ENCODE measurements around the gene PLPP6.

PLPP6 gene

GRCh38 chr9:4640027-4640426, 22.1 kb upstream of the PLPP6 start:
- H3K9me3 ChIP-seq (replicated peaks in 1 of 2; ENCODE audit: control insufficient read depth in 2 of 2, insufficient read depth in 1 of 2, low read depth in 1 of 2, low read length in 2 of 2), result no peaks in the 10 kb centered on the region
- no peak overlapping the region for H3K4me3 ChIP-seq (ENCODE audit: low read length in 2 of 2)
- no peak overlapping the region for H2BK12ac ChIP-seq (ENCODE audit: low read length)
- no peak for DNase-seq (ENCODE audit: low spot score)
- no CpG with 5 or more reads among the region's 2 CpGs for WGBS, 2 donors (ENCODE audit: extremely low coverage in 2 of 2, insufficient read length in 2 of 2, insufficient replicate concordance in 1 of 2)
- no peak overlapping the region for H3K4me2 ChIP-seq (ENCODE audit: insufficient read depth, low read length, poor library complexity, severe bottlenecking)
- H2AK5ac ChIP-seq (ENCODE audit: low read depth, low read length), result no peak overlapping the region
- H2BK120ac ChIP-seq (ENCODE audit: low read depth, low read length), result no peak overlapping the region
- H3K79me1 ChIP-seq (ENCODE audit: low read depth, low read length), result no peaks in the 10 kb centered on the region
- no peak overlapping the region for H2AFZ ChIP-seq (ENCODE audit: low read length)
- no peaks in the 10 kb centered on the region for H3K36me3 ChIP-seq (replicated peaks in 1 of 2; ENCODE audit: control insufficient read depth in 2 of 2, insufficient read depth in 2 of 2, low read length in 2 of 2)
- no peak overlapping the region for H2BK5ac ChIP-seq (ENCODE audit: low read length)
- no peaks in the 10 kb centered on the region for H3K4me1 ChIP-seq (ENCODE audit: control insufficient read depth in 2 of 2, insufficient read depth in 1 of 2, low read depth in 1 of 2, low read length in 2 of 2)
- no peak overlapping the region for H3K14ac ChIP-seq (ENCODE audit: low read length)
- H3K27me3 ChIP-seq (ENCODE audit: control insufficient read depth in 3 of 3, insufficient read depth in 3 of 3, low read depth in 1 of 3, low read length in 3 of 3), result no peaks in the 10 kb centered on the region
- no peak overlapping the region for H3K27ac ChIP-seq (replicated peaks; ENCODE audit: low read length)
- no peak overlapping the region for H2BK15ac ChIP-seq (ENCODE audit: low read length)
- no peak overlapping the region for H4K91ac ChIP-seq (ENCODE audit: low read depth, low read length, poor library complexity)
- no peak overlapping the region for H3K4ac ChIP-seq (ENCODE audit: low read length)
- H4K8ac ChIP-seq (ENCODE audit: low read depth, low read length), result no peak overlapping the region
- no peak overlapping the region for H3K18ac ChIP-seq (ENCODE audit: low read length)
- H3K9ac ChIP-seq (ENCODE audit: low read depth, low read length, poor library complexity), result no peak overlapping the region
- no peak overlapping the region for H3K23ac ChIP-seq (ENCODE audit: low read depth, low read length, poor library complexity)

- no CpG with 5 or more reads among the region's 2 CpGs for WGBS, 2 donors (ENCODE audit: extremely low coverage in 2 of 2, insufficient read length in 2 of 2, insufficient replicate concordance in 1 of 2)
- no peaks in the 10 kb centered on the region for H3K36me3 ChIP-seq (replicated peaks in 1 of 2; ENCODE audit: control insufficient read depth in 2 of 2, insufficient read depth in 2 of 2, low read length in 2 of 2)
- no peak overlapping the region for H2BK120ac ChIP-seq (ENCODE audit: low read depth, low read length)
- no peak overlapping the region for H2BK5ac ChIP-seq (ENCODE audit: low read length)
- H3K4me3 ChIP-seq (ENCODE audit: low read length in 2 of 2), result no peak overlapping the region
- H2BK12ac ChIP-seq (ENCODE audit: low read length), result no peak overlapping the region
- H3K27ac ChIP-seq (replicated peaks; ENCODE audit: low read length), result no peak overlapping the region
- no peak for DNase-seq (ENCODE audit: low spot score)
- H2AK5ac ChIP-seq (ENCODE audit: low read depth, low read length), result no peak overlapping the region
- no peak overlapping the region for H2BK15ac ChIP-seq (ENCODE audit: low read length)
- no peak overlapping the region for H3K4me2 ChIP-seq (ENCODE audit: insufficient read depth, low read length, poor library complexity, severe bottlenecking)
- H3K14ac ChIP-seq (ENCODE audit: low read length), result no peak overlapping the region
- H3K9ac ChIP-seq (ENCODE audit: low read depth, low read length, poor library complexity), result no peak overlapping the region
- H3K27me3 ChIP-seq (ENCODE audit: control insufficient read depth in 3 of 3, insufficient read depth in 3 of 3, low read depth in 1 of 3, low read length in 3 of 3), result no peaks in the 10 kb centered on the region
- no peak overlapping the region for H3K18ac ChIP-seq (ENCODE audit: low read length)
- H3K79me1 ChIP-seq (ENCODE audit: low read depth, low read length), result no peaks in the 10 kb centered on the region
- no peak overlapping the region for H3K4ac ChIP-seq (ENCODE audit: low read length)
- no peak overlapping the region for H2AFZ ChIP-seq (ENCODE audit: low read length)
- no peak overlapping the region for H4K8ac ChIP-seq (ENCODE audit: low read depth, low read length)
- no peaks in the 10 kb centered on the region for H3K4me1 ChIP-seq (ENCODE audit: control insufficient read depth in 2 of 2, insufficient read depth in 1 of 2, low read depth in 1 of 2, low read length in 2 of 2)
- H3K23ac ChIP-seq (ENCODE audit: low read depth, low read length, poor library complexity), result no peak overlapping the region
- H4K91ac ChIP-seq (ENCODE audit: low read depth, low read length, poor library complexity), result no peak overlapping the region
- no peaks in the 10 kb centered on the region for H3K9me3 ChIP-seq (replicated peaks in 1 of 2; ENCODE audit: control insufficient read depth in 2 of 2, insufficient read depth in 1 of 2, low read depth in 1 of 2, low read length in 2 of 2)
Observed at GRCh38 chr9:4642351-4642750, 19.7 kb upstream of the PLPP6 start.

GRCh38 chr9:4654084-4654483, 8.0 kb upstream of the PLPP6 start:
- Histone ChIP-seq H2BK5ac (ENCODE audit: low read length) (no peak overlapping the region), H3K27me3 (ENCODE audit: control insufficient read depth in 3 of 3, insufficient read depth in 3 of 3, low read depth in 1 of 3, low read length in 3 of 3) (no peaks in the 10 kb centered on the region), H3K4me2 (ENCODE audit: insufficient read depth, low read length, poor library complexity, severe bottlenecking) (no peak overlapping the region), H4K91ac (ENCODE audit: low read depth, low read length, poor library complexity) (no peak overlapping the region), H3K9ac (ENCODE audit: low read depth, low read length, poor library complexity) (no peak overlapping the region), H2BK120ac (ENCODE audit: low read depth, low read length) (no peak overlapping the region), H4K8ac (ENCODE audit: low read depth, low read length) (no peak overlapping the region), H3K23ac (ENCODE audit: low read depth, low read length, poor library complexity) (no peak overlapping the region), H3K27ac (replicated peaks; ENCODE audit: low read length) (no peak overlapping the region), H3K36me3 (replicated peaks in 1 of 2; ENCODE audit: control insufficient read depth in 2 of 2, insufficient read depth in 2 of 2, low read length in 2 of 2) (no peaks in the 10 kb centered on the region), H3K79me1 (ENCODE audit: low read depth, low read length) (no peaks in the 10 kb centered on the region), H2AK5ac (ENCODE audit: low read depth, low read length) (no peak overlapping the region), H3K4me3 (ENCODE audit: low read length in 2 of 2) (no peak overlapping the region), H3K4ac (ENCODE audit: low read length) (no peak overlapping the region), H2BK15ac (ENCODE audit: low read length) (no peak overlapping the region), H3K14ac (ENCODE audit: low read length) (no peak overlapping the region), H3K4me1 (ENCODE audit: control insufficient read depth in 2 of 2, insufficient read depth in 1 of 2, low read depth in 1 of 2, low read length in 2 of 2) (no peaks in the 10 kb centered on the region), H2BK12ac (ENCODE audit: low read length) (no peak overlapping the region), H3K18ac (ENCODE audit: low read length) (no peak overlapping the region), H2AFZ (ENCODE audit: low read length) (no peak overlapping the region), H3K9me3 (replicated peaks in 1 of 2; ENCODE audit: control insufficient read depth in 2 of 2, insufficient read depth in 1 of 2, low read depth in 1 of 2, low read length in 2 of 2) (no peaks in the 10 kb centered on the region)
- no peak for DNase-seq (ENCODE audit: low spot score)
- WGBS, 2 donors (ENCODE audit: extremely low coverage in 2 of 2, insufficient read length in 2 of 2, insufficient replicate concordance in 1 of 2), result no CpG with 5 or more reads among the region's 9 CpGs

- Histone ChIP-seq H3K36me3 (replicated peaks in 1 of 2; ENCODE audit: control insufficient read depth in 2 of 2, insufficient read depth in 2 of 2, low read length in 2 of 2) (no peaks in the 10 kb centered on the region), H2AK5ac (ENCODE audit: low read depth, low read length) (no peak overlapping the region), H3K4ac (ENCODE audit: low read length) (no peak overlapping the region), H2BK12ac (ENCODE audit: low read length) (no peak overlapping the region), H3K9me3 (replicated peaks in 1 of 2; ENCODE audit: control insufficient read depth in 2 of 2, insufficient read depth in 1 of 2, low read depth in 1 of 2, low read length in 2 of 2) (no peaks in the 10 kb centered on the region), H2AFZ (ENCODE audit: low read length) (no peak overlapping the region), H2BK15ac (ENCODE audit: low read length) (no peak overlapping the region), H3K18ac (ENCODE audit: low read length) (peak overlapping the region; percentile 5), H4K91ac (ENCODE audit: low read depth, low read length, poor library complexity) (no peak overlapping the region), H3K23ac (ENCODE audit: low read depth, low read length, poor library complexity) (no peak overlapping the region), H3K4me3 (ENCODE audit: low read length in 2 of 2) (no peak overlapping the region), H3K14ac (ENCODE audit: low read length) (no peak overlapping the region), H3K27me3 (ENCODE audit: control insufficient read depth in 3 of 3, insufficient read depth in 3 of 3, low read depth in 1 of 3, low read length in 3 of 3) (no peaks in the 10 kb centered on the region), H3K9ac (ENCODE audit: low read depth, low read length, poor library complexity) (peak overlapping the region; percentile 63), H3K79me1 (ENCODE audit: low read depth, low read length) (no peaks in the 10 kb centered on the region), H3K4me1 (ENCODE audit: control insufficient read depth in 2 of 2, insufficient read depth in 1 of 2, low read depth in 1 of 2, low read length in 2 of 2) (no peaks in the 10 kb centered on the region), H3K4me2 (ENCODE audit: insufficient read depth, low read length, poor library complexity, severe bottlenecking) (no peak overlapping the region), H4K8ac (ENCODE audit: low read depth, low read length) (no peak overlapping the region), H2BK5ac (ENCODE audit: low read length) (no peak overlapping the region), H2BK120ac (ENCODE audit: low read depth, low read length) (no peak overlapping the region), H3K27ac (replicated peaks; ENCODE audit: low read length) (no peak overlapping the region)
- no peak for DNase-seq (ENCODE audit: low spot score)
- no CpG with 5 or more reads among the region's 10 CpGs for WGBS, 2 donors (ENCODE audit: extremely low coverage in 2 of 2, insufficient read length in 2 of 2, insufficient replicate concordance in 1 of 2)
Observed at GRCh38 chr9:4654538-4654937, 7.6 kb upstream of the PLPP6 start.
